H9 (cell line): ENCODE results near the gene HSDL2. TPM values are rescaled to one million over a fixed set of nuclear protein-coding genes. Genes with fewer than 3 reads are reported as not detected.

ENCODE experiments used
- DNase-seq: peaks from one replicate; pipeline ENCODE4 v3.0.0-alpha.2; 2017
- H2AFZ ChIP-seq: one replicate; pipeline ENCODE4 v1.6.1; 2013; ENCODE audit warnings: mild to moderate bottlenecking, low read length, control low read depth, moderate library complexity
- H2AK5ac ChIP-seq: 2 replicates; pipeline ENCODE4 v1.6.1; 2013; ENCODE audit warnings: low read length, control low read depth, mixed read lengths; ENCODE audit not compliant: insufficient read length
- H2BK120ac ChIP-seq: one replicate; pipeline ENCODE4 v1.6.1; 2013; ENCODE audit warnings: low read depth, mild to moderate bottlenecking, low read length, control low read depth, inconsistent platforms; ENCODE audit not compliant: poor library complexity, severe bottlenecking
- H2BK12ac ChIP-seq: 2 replicates; pipeline ENCODE4 v1.6.1; 2013; ENCODE audit warnings: low read length, control low read depth, mixed read lengths, low read depth; ENCODE audit not compliant: insufficient read length
- H2BK15ac ChIP-seq: 2 replicates; pipeline ENCODE4 v1.6.1; 2013; ENCODE audit warnings: low read depth, low read length, control low read depth
- H2BK20ac ChIP-seq: one replicate; pipeline ENCODE4 v1.6.1; 2013; ENCODE audit warnings: low read depth, mild to moderate bottlenecking, low read length, control low read depth, inconsistent platforms; ENCODE audit not compliant: poor library complexity, severe bottlenecking
- H2BK5ac ChIP-seq: 2 replicates; pipeline ENCODE4 v1.6.1; 2013; ENCODE audit warnings: low read length, control low read depth, mixed read lengths; ENCODE audit not compliant: insufficient read length
- H3K14ac ChIP-seq: 2 replicates; pipeline ENCODE4 v1.6.1; 2013; ENCODE audit warnings: low read length, control low read depth; ENCODE audit not compliant: insufficient read depth
- H3K18ac ChIP-seq: 2 replicates; pipeline ENCODE4 v1.6.1; 2013; ENCODE audit warnings: low read depth, mild to moderate bottlenecking, mixed read lengths, low read length, control low read depth; ENCODE audit not compliant: insufficient read length
- H3K23ac ChIP-seq: 2 replicates; pipeline ENCODE4 v1.6.1; 2013; ENCODE audit warnings: low read length, control low read depth, mixed read lengths, low read depth; ENCODE audit not compliant: insufficient read length
- H3K23me2 ChIP-seq: 2 replicates; pipeline ENCODE4 v1.6.1; 2013; ENCODE audit warnings: low read depth, mild to moderate bottlenecking, mixed read lengths, low read length, control low read depth; ENCODE audit not compliant: insufficient read length, poor library complexity, severe bottlenecking
- H3K27ac ChIP-seq: 2 replicates; pipeline ENCODE4 v1.5.1; 2013; ENCODE audit warnings: low read length, control low read depth, mixed read lengths, low read depth; ENCODE audit not compliant: insufficient read length
- H3K27me3 ChIP-seq: 2 replicates; pipeline ENCODE4 v1.6.1; 2013; ENCODE audit warnings: low read length, control low read depth, inconsistent platforms; ENCODE audit not compliant: insufficient read depth
- H3K4ac ChIP-seq: 2 replicates; pipeline ENCODE4 v1.6.1; 2013; ENCODE audit warnings: low read depth, mild to moderate bottlenecking, control low read depth, inconsistent platforms, low read length, moderate library complexity
- H3K4me1 ChIP-seq: 2 replicates; pipeline ENCODE4 v1.6.1; 2013; ENCODE audit warnings: low read length, control low read depth, inconsistent platforms; ENCODE audit not compliant: insufficient read depth
- H3K4me2 ChIP-seq: 2 replicates; pipeline ENCODE4 v1.6.1; 2013; ENCODE audit warnings: low read length, control low read depth, mixed read lengths; ENCODE audit not compliant: insufficient read length, insufficient read depth
- H3K56ac ChIP-seq: 2 replicates; pipeline ENCODE4 v1.6.1; 2013; ENCODE audit warnings: low read depth, mild to moderate bottlenecking, mixed read lengths, low read length, control low read depth; ENCODE audit not compliant: insufficient read length
- H3K79me1 ChIP-seq: 2 replicates; pipeline ENCODE4 v1.6.1; 2013; ENCODE audit warnings: low read depth, mild to moderate bottlenecking, moderate library complexity, low read length, control low read depth, inconsistent platforms; ENCODE audit not compliant: insufficient read depth, poor library complexity, severe bottlenecking
- H3K79me2 ChIP-seq: 2 replicates; pipeline ENCODE4 v1.6.1; 2013; ENCODE audit warnings: low read length, control low read depth, inconsistent platforms; ENCODE audit not compliant: insufficient read depth
- H3K9ac ChIP-seq: 2 replicates; pipeline ENCODE4 v1.6.1; 2013; ENCODE audit warnings: low read length, control low read depth, mixed read lengths; ENCODE audit not compliant: insufficient read length; ENCODE audit errors: extremely low read depth
- H3K9me3 ChIP-seq: one replicate; pipeline ENCODE4 v1.6.1; 2013; ENCODE audit warnings: low read depth, low read length, inconsistent platforms; ENCODE audit not compliant: control insufficient read depth
- H3T11ph ChIP-seq: one replicate; pipeline ENCODE4 v1.6.1; 2013; ENCODE audit warnings: mild to moderate bottlenecking, low read length, control low read depth, inconsistent platforms
- H4K20me1 ChIP-seq: one replicate; pipeline ENCODE4 v1.6.1; 2013; ENCODE audit not compliant: control insufficient read depth, insufficient read length, insufficient read depth
- H4K5ac ChIP-seq: 2 replicates; pipeline ENCODE4 v1.6.1; 2013; ENCODE audit warnings: low read depth, mild to moderate bottlenecking, mixed read lengths, low read length, control low read depth; ENCODE audit not compliant: insufficient read length
- H4K8ac ChIP-seq: replicated peaks from 2 replicates; pipeline ENCODE4 v1.6.1; 2013; ENCODE audit warnings: low read length, control low read depth, mixed read lengths, low read depth; ENCODE audit not compliant: insufficient read length
- H4K91ac ChIP-seq: 2 replicates; pipeline ENCODE4 v1.6.1; 2013; ENCODE audit warnings: low read depth, mild to moderate bottlenecking, moderate library complexity, mixed read lengths, low read length, control low read depth; ENCODE audit not compliant: insufficient read length
- H3K27ac Mint-ChIP-seq, 3 experiments: 2 replicates in 2 of 3; 3 replicates in 1 of 3; pipeline ENCODE4 v1.8.0; 2020 to 2021; ENCODE audit warnings: mixed read lengths in 3 of 3, mild to moderate bottlenecking in 1 of 3, moderate library complexity in 1 of 3
- H3K27me3 Mint-ChIP-seq: 2 replicates; pipeline ENCODE4 v1.8.0; 2021; ENCODE audit warnings: low read depth, mild to moderate bottlenecking, moderate library complexity, mixed read lengths
- H3K36me3 Mint-ChIP-seq, 3 experiments: 2 replicates in 2 of 3; 3 replicates in 1 of 3; pipeline ENCODE4 v1.8.0; 2020 to 2021; ENCODE audit warnings: low read depth in 3 of 3, mixed read lengths in 3 of 3; ENCODE audit not compliant: insufficient read depth in 1 of 3
- H3K4me1 Mint-ChIP-seq, 2 experiments: 2 replicates each; pipeline ENCODE4 v1.8.0; 2020; ENCODE audit warnings: mixed read lengths in 2 of 2
- H3K4me3 Mint-ChIP-seq, 2 experiments: 2 replicates in 1 of 2; 3 replicates in 1 of 2; pipeline ENCODE4 v1.8.0; 2020 to 2021; ENCODE audit warnings: mild to moderate bottlenecking in 2 of 2, mixed read lengths in 2 of 2, moderate library complexity in 1 of 2
- H3K9me3 Mint-ChIP-seq, 2 experiments: 2 replicates in 1 of 2; 3 replicates in 1 of 2; pipeline ENCODE4 v1.8.0; 2020; ENCODE audit warnings: mild to moderate bottlenecking in 2 of 2, mixed read lengths in 2 of 2, moderate library complexity in 1 of 2
- CTCF ChIP-seq: fragments of 200-600 bp; sonication (generic); conservative IDR thresholded peaks from 3 replicates; pipeline ENCODE4 v1.8.0; 2021; ENCODE audit warnings: antibody characterized with exemption, mild to moderate bottlenecking
- WGBS: extraction: QIAGEN DNeasy Blood & Tissue Kit; methylation state at CpG from one replicate; pipeline ENCODE4 v1.1.7; 2013; ENCODE audit warnings: missing lambda C conversion rate, low lambda C conversion rate, mixed read lengths; ENCODE audit not compliant: insufficient read length; ENCODE audit errors: extremely low coverage; 5-methylcytosine and 5-hydroxymethylcytosine counted together
- total RNA-seq: library from RNA; stranded (reverse); gene quantifications from 2 replicates; pipeline ENCODE4 v1.2.1, GENCODE V29; 2021

Gene HSDL2
- total RNA-seq, 1 experiment from 2014 or later: 16.6 TPM

- peaks cover 15% of the 10 kb centered on the region in 2 experiments for H3K4me1 Mint-ChIP-seq
- Histone ChIP-seq H2BK12ac (no peak overlapping the region), H2AK5ac (no peak overlapping the region), H3K56ac (no peak overlapping the region), H3K14ac (no peak overlapping the region), H2BK20ac (no peak overlapping the region), H2BK120ac (no peak overlapping the region), H4K20me1 (no peaks in the 10 kb centered on the region), H3K23ac (no peak overlapping the region), H3K79me1 (no peaks in the 10 kb centered on the region), H3K27ac (no peak overlapping the region), H3K23me2 (no peaks in the 10 kb centered on the region), H2BK15ac (no peak overlapping the region), H4K8ac (no peak overlapping the region), H3K4me2 (no peak overlapping the region), H4K91ac (no peak overlapping the region), H3K27me3 (no peaks in the 10 kb centered on the region), H3K4me1 (no peaks in the 10 kb centered on the region; the same call in 1 of the 2 replicates), H3K9ac (no peak overlapping the region), H3T11ph (no peak overlapping the region), H3K9me3 (no peaks in the 10 kb centered on the region), H2AFZ (no peak overlapping the region), H3K79me2 (no peaks in the 10 kb centered on the region), H4K5ac (no peak overlapping the region), H2BK5ac (no peak overlapping the region), H3K18ac (no peak overlapping the region), H3K4ac (no peak overlapping the region)
- H3K27me3 Mint-ChIP-seq: no peaks in the 10 kb centered on the region
- peak; percentile 64 for DNase-seq
- H3K27ac Mint-ChIP-seq: peak overlapping the region; percentile 8 to 74 (median 38); a peak in 6 of 7 replicates
- H3K4me3 Mint-ChIP-seq: peak overlapping the region; percentile 27 to 51; a peak in 4 of 5 replicates
- peaks cover 2 to 6% of the 10 kb centered on the region in 2 experiments; a peak in 2 of 5 replicates for H3K9me3 Mint-ChIP-seq
- no peaks in the 10 kb centered on the region; a peak in 1 of 7 replicates for H3K36me3 Mint-ChIP-seq
- TF ChIP-seq CTCF: no peak
- no CpG with 5 or more reads among the region's 19 CpGs for WGBS
Observed at GRCh38 chr9:112348257-112349007, 31.5 kb upstream of the HSDL2 start.
